Spleen (tissue), 7 donors: ENCODE results near the gene SLC16A2.

Experiments used
- CTCF ChIP-seq, 11 experiments: fragments of 200-600 bp in 7 of 11; fragments of 450-650 bp in 4 of 11; sonication (generic) in 4 of 11; IDR thresholded peaks in 8 of 11; conservative IDR thresholded peaks in 3 of 11; 1 replicate in 7 of 11; 2 replicates in 4 of 11; pipeline versions ENCODE4 v1.4.0 to v1.8.0; 2016 to 2021; ENCODE audit warnings: antibody characterized with exemption in 11 of 11, inconsistent platforms in 4 of 11, mild to moderate bottlenecking in 1 of 11
- POLR2A ChIP-seq, 3 donors: fragments of 450-650 bp; IDR thresholded peaks; one replicate each; pipeline ENCODE4 v1.5.1; 2017; ENCODE audit warnings: antibody characterized with exemption in 3 of 3, mild to moderate bottlenecking in 1 of 3
- POLR2AphosphoS5 ChIP-seq, 3 donors: sonication (generic); formaldehyde crosslinking; IDR thresholded peaks; one replicate each; pipeline ENCODE4 v1.5.1; 2017; ENCODE audit warnings: antibody characterized with exemption in 3 of 3
- donor health status: DM: no; HTN: no; CAD: no; lungs with moderate emphysema.
- donor health status: DM: no; HTN: no; CAD: no.
- donor health status: DM: no; HTN: no; CAD: no.

DNA sequence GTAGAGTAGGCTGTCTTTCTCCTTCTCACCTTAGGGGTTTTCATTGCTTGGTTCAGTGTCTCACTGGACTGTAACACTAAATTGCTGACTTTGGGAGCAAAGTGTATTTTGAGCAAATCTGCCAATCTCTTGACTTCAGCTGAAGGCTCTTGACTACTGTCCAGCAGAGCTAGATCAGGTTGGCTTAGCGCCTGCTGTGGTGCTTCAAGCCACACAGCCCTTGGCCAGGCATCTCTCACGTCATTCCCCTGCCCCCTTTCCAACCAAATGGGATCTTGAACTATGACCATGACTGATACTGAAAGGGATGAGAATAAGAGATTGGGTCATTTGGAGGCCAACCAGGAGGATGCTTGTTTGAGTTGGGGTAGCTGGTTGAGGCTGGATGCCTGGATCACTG is 4.8 kb downstream of the SLC16A2 start:
- TF ChIP-seq POLR2A (IDR thresholded peaks at IDR 0.05) (no peak), CTCF (IDR thresholded peaks at IDR 0.05 in 8 of 11, conservative IDR thresholded peaks at IDR 0.05 in 3 of 11) (no peak), POLR2AphosphoS5 (IDR thresholded peaks at IDR 0.05) (no peak)
